GM19043 (cell line): ENCODE results near the gene EPB41L1.

ENCODE experiments used
- ATAC-seq: cut with Tn5 transposase; IDR thresholded peaks from one replicate; pipeline ENCODE4 v1.9.1; 2021; ENCODE audit warnings: low read depth; ENCODE audit not compliant: unreplicated experiment

Gene EPB41L1

DNA sequence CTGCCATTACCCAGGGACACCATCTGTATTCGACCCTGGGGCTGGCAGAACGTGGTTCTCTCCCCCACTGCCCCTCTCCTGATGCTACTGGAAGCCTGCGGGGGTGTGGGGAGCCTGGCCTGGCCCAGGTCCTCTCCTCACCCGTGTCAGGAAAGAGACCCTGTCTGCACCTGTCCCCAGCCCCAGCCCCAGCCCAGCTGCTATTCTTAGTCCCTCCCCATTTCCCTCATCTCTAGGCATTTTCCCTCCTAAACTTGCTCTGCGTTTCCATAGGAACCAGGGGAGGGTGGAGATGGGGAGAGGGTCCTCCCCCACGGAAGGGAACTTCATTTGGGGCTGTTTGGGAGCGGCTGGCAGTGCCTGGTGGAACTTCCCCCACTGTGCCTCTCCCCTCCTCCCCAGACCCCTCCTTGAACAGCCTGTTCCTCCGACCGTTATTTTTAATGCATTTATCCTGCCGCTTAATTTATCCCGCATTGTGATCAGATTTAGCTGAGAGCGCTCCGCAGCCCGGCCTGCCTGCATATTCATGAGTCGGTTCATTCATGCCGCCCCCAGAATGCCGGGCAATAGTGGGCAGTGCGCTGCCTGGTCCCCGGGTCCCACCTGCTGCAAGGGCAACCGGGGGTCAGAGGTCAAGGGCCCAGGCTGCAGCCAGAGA lies 119.8 kb downstream of the EPB41L1 start:
- ATAC-seq: no peak

DNA sequence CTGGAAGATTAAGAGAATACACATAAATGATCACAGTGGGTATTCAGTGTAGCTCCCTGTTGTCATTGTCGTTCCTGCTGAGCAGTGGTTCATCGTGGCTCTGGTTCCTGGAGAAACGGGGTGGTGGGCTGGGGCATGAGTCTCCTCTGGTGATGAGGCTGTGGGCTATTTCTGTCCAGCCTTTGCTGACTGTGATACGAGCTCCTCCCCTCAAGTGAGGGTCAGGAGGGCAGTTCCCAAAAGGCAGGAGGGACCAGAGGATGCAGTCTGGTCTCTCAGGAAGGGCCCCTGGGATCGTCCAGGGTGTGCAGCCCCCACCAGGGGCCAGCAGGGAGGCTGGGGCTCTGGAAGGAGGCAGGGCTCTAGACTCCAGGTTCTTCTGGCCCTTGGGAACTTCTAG lies 120.5 kb downstream of the EPB41L1 start:
- ATAC-seq: no peak

DNA sequence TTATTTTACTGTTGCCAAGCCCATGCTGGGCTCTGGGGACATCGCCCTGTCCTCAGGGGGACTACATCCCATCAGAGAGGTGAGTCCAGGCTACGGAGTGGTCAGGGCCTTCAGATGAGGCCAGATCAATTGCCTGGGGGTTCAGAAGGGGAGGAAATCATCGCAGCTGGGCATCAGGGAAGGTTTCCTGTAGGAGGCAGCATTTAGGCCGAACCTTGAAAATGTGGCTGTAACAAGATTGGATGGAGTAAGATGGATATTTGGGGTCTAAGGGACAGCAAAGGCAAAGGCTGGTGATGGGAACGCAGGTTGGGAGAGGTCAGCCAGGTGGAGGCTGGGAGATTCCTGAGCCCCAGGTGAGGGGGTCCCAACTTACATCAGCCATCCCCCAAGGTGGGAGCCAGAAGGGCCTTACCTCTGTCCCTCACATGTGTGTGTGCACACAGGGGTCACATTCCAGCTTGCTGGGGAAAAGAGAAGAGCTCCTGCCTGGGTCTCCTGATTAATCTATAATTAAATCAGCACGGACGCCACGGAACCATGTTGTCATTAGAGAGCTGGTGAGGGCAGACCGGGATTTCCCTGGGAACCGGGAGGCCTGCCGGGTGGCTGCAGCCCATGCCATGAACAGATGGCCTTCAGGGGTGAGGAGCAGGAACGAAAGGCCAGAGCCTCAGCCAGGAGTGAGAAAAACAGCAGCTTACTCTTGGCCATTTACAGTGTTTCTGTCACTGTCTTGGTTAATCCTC lies 121.1 kb downstream of the EPB41L1 start:
- ATAC-seq: no peak

DNA sequence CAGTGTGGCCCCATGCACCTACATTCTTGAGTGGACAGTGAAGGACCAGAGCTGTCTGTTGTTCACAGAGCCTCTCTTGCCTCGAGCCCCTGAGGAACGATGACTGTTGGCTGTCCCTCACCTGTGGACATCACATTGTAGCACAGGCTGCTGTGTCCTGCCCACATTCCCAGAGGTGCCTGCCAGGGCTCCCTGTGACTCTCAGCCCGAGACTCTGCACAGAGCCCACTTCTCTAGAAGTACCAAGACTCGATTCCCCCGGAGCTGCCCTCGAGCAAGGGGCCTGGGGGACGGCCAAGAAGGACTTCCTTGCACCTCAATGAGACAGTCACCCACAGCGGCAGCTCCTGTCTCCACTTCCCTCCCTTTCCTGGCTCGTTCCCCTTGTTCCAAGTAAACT lies 123.0 kb downstream of the EPB41L1 start:
- ATAC-seq: no peak

DNA sequence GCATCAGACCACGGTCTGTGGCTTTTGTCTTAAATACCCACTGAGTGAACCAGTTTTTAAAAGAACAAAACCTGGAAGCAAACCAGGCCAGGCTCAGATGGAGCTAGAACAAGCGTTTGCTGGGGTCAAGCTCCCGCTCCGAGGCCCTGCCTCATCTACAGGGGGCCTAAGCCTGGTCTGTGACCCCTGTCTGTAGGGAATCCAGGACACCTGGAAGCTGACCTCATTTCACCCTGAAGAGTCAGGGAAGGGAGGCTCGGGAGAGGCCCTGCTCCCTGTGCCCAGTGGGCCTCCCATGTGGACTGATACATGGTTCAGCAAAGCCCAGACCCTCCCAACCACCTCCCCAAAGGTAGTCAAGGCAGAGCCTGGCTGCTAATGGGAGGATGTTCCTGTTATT lies 124.8 kb downstream of the EPB41L1 start:
- no peak for ATAC-seq

DNA sequence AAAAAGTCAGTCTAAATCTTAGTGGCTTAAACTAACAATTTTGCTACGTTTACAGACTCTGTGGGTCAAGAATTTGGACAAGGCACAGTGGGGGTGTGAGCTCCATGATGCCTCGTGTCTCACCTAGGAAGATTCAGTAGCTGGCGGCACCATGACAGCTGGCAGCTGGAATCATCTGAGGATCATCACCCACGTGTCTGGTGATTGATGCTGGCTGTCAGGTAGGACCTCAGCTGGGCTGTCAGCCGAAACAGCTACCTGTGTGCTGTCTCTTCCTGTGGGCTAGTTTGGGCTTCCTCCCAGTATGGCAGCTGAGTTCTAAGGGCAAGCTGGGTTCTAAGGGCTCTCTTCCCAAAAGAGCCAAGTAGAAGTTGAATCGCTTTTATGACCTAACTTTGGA lies 125.2 kb downstream of the EPB41L1 start:
- no peak for ATAC-seq

DNA sequence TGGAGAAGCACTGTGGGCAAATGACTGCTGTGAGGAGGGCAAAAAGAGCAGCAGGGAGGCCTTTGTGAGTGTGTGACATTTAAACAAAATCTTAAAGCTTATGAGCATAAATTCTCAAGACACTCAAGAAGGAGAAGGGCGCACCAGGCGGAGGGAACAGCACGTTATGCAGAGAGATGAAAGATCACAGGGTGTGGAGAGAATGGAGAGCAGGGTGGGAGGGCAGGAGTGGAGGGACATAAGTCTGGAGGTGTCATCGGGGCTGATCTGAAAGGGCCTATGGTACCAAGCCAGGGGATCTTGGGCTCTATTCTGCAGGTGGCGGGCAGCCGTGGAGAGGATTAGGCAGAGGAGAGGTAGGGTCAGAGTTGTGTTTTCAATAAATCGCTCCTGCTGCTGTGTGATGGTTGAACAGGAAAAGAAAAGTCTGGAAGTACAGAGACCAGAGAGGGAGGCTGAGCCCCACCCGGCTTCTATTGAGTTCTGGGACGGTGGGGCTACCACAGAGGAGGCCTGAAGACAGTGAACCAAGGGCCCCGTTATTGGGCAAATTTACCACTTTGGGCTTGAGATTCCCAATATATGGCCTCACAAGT lies 127.3 kb downstream of the EPB41L1 start:
- ATAC-seq: no peak
